ENCODE results near the gene TNS3. TPM values are rescaled to one million over a fixed set of nuclear protein-coding genes. Genes with fewer than 3 reads are reported as not detected.
"Not testable (repeated sequence)": the region's sequence is repeated elsewhere in the genome, so short reads cannot be mapped to it uniquely, and the experiment has no call there.

Gene TNS3
- total and polyA plus RNA-seq, 10 donors, result 17.7 to 247 (median 147) TPM

DNA sequence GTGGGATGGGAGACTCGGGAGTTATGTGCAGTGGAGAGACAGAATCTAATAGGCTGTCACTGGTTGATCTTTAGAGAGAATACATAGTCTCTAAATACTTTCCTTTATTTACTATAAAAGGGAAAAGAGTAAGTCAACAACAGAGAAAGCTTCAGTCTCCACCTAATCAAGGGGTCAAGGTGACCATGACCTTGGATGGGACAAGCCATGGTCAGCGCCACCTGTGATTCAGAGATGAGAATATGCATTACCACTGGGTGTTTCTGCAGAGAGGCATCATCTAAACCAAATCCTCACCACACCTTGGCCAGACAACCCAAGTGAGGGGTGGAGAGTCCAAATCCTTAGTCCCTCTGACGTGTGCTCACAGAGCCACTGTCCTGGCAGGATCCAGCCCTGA, 39.9 kb downstream of the TNS3 start:
- Histone ChIP-seq H3K4me3 (no peak overlapping the region), H3K4me1 (peaks cover 0 to 87% (median 46%) of the 10 kb centered on the region in 6 donors), H3K36me3 (peaks cover 0 to 27% (median 0%) of the 10 kb centered on the region in 6 donors), H3K27me3 (replicated peaks in 1 of 7) (peaks cover 0 to 10% (median 0%) of the 10 kb centered on the region in 7 donors), H3K27ac (peak overlapping the region in 3 of 8 donors; percentile 5 to 69 (median 22)), H3K9me3 (no peaks in the 10 kb centered on the region)
- intact Hi-C loops (cut with DNase I; ENCODE audit: low total_unique reads), result no loop called here
- no peak for DNase-seq
- TF ChIP-seq, protein P1, sequence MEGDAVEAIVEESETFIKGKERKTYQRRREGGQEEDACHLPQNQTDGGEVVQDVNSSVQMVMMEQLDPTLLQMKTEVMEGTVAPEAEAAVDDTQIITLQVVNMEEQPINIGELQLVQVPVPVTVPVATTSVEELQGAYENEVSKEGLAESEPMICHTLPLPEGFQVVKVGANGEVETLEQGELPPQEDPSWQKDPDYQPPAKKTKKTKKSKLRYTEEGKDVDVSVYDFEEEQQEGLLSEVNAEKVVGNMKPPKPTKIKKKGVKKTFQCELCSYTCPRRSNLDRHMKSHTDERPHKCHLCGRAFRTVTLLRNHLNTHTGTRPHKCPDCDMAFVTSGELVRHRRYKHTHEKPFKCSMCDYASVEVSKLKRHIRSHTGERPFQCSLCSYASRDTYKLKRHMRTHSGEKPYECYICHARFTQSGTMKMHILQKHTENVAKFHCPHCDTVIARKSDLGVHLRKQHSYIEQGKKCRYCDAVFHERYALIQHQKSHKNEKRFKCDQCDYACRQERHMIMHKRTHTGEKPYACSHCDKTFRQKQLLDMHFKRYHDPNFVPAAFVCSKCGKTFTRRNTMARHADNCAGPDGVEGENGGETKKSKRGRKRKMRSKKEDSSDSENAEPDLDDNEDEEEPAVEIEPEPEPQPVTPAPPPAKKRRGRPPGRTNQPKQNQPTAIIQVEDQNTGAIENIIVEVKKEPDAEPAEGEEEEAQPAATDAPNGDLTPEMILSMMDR (IDR thresholded peaks at IDR 0.05 in 8 of 11, conservative IDR thresholded peaks at IDR 0.05 in 3 of 11), result no peak
- TF ChIP-seq POLR2A (IDR thresholded peaks at IDR 0.05), result no peak
- TF ChIP-seq POLR2AphosphoS5 (IDR thresholded peaks at IDR 0.05), result no peak
- WGBS, 5 donors, result 83 to 95% (median 90%) methylated on average over 3 of the region's 3 CpGs

- H3K27me3 ChIP-seq (replicated peaks in 1 of 7), result peaks cover 0 to 15% (median 0%) of the 10 kb centered on the region in 7 donors
- H3K4me3 ChIP-seq; H3K9me3 ChIP-seq; intact Hi-C loops (cut with DNase I; ENCODE audit: low total_unique reads); H3K27ac ChIP-seq: not testable (repeated sequence)
- H3K4me1 ChIP-seq, result peaks cover 0 to 91% (median 52%) of the 10 kb centered on the region in 6 donors
- peaks cover 0 to 21% (median 0%) of the 10 kb centered on the region in 6 donors for H3K36me3 ChIP-seq
- DNase-seq, result peak; percentile 51
- 91 to 99% (median 95%) methylated on average over 9 of the region's 9 CpGs for WGBS, 5 donors
These were observed 40.4 kb downstream of the TNS3 start for GRCh38 chr7:47541485-47541884.

GRCh38 chr7:47540387-47541350, 41.2 kb downstream of the TNS3 start:
- TF ChIP-seq, protein P1 (IDR thresholded peaks at IDR 0.05 in 8 of 11, conservative IDR thresholded peaks at IDR 0.05 in 3 of 11), result no peak
- TF ChIP-seq POLR2AphosphoS5 (IDR thresholded peaks at IDR 0.05) (no peak), POLR2A (IDR thresholded peaks at IDR 0.05) (no peak)
- Histone ChIP-seq H3K4me1 (peaks cover 0 to 94% (median 59%) of the 10 kb centered on the region in 6 donors), H3K36me3 (peaks cover 0 to 13% (median 0%) of the 10 kb centered on the region in 6 donors), H3K27me3 (replicated peaks in 1 of 7) (peaks cover 0 to 22% (median 0%) of the 10 kb centered on the region in 7 donors), H3K9me3 (no peaks in the 10 kb centered on the region), H3K27ac (peak overlapping the region in 4 of 8 donors; percentile 33 to 63 (median 38)), H3K4me3 (no peak overlapping the region)
- peak; percentile 57 for DNase-seq
- intact Hi-C loops (cut with DNase I; ENCODE audit: low total_unique reads), result no loop called here
- WGBS, 5 donors, result 66 to 83% (median 73%) methylated on average over 20 to 22 of the region's 22 CpGs

- peaks cover 0 to 12% (median 0%) of the 10 kb centered on the region in 6 donors for H3K36me3 ChIP-seq
- H3K4me3 ChIP-seq, result no peak overlapping the region
- TF ChIP-seq POLR2A (IDR thresholded peaks at IDR 0.05) (no peak), POLR2AphosphoS5 (IDR thresholded peaks at IDR 0.05) (no peak)
- TF ChIP-seq, protein P1 (IDR thresholded peaks at IDR 0.05 in 8 of 11, conservative IDR thresholded peaks at IDR 0.05 in 3 of 11), result no peak
- no peak for DNase-seq
- H3K9me3 ChIP-seq, result no peaks in the 10 kb centered on the region
- intact Hi-C loops (cut with DNase I; ENCODE audit: low total_unique reads), result no loop called here
- peaks cover 0 to 97% (median 65%) of the 10 kb centered on the region in 6 donors for H3K4me1 ChIP-seq
- peak overlapping the region in 4 of 8 donors; percentile 33 to 63 (median 38) for H3K27ac ChIP-seq
- WGBS, 5 donors, result 77 to 86% (median 85%) methylated on average over 4 of the region's 4 CpGs
- peaks cover 0 to 22% (median 0%) of the 10 kb centered on the region in 7 donors for H3K27me3 ChIP-seq (replicated peaks in 1 of 7)
These were observed 41.9 kb downstream of the TNS3 start for GRCh38 chr7:47540053-47540386.

Measured in spleen (tissue), 11 donors.